Retinal pigment epithelial cell (primary cell): Measurements from ENCODE around the gene KRTAP10-7.
"Not testable (repeated sequence)": the region's sequence is repeated elsewhere in the genome, so short reads cannot be mapped to it uniquely, and the experiment has no call there.

Experiments
- DNase-seq: peaks from one replicate; pipeline ENCODE4 v3.0.0-alpha.2; 2010; ENCODE audit warnings: low read depth
- H3K4me3 ChIP-seq: 2 replicates; pipeline ENCODE4 v1.5.1; 2011; ENCODE audit warnings: mild to moderate bottlenecking, low read length, control low read depth, moderate library complexity
- CTCF ChIP-seq: conservative IDR thresholded peaks from 2 replicates; pipeline ENCODE4 v1.5.1; 2011; ENCODE audit warnings: low read depth, low read length, control low read depth, inconsistent platforms

KRTAP10-7 gene

GRCh38 chr21:44639331-44639655 is 38.9 kb downstream of the KRTAP10-7 start:
- TF ChIP-seq CTCF = no peak
- no peak overlapping the region for H3K4me3 ChIP-seq
- no peak for DNase-seq

GRCh38 chr21:44640761-44641160 is 40.4 kb downstream of the KRTAP10-7 start:
- DNase-seq = no peak
- TF ChIP-seq CTCF = no peak
- no peak overlapping the region for H3K4me3 ChIP-seq

GRCh38 chr21:44643741-44644310 is 43.4 kb downstream of the KRTAP10-7 start:
- H3K4me3 ChIP-seq = no peak overlapping the region
- TF ChIP-seq CTCF = no peak
- DNase-seq = no peak

- DNase-seq = no peak
- TF ChIP-seq CTCF = no peak
- no peak overlapping the region for H3K4me3 ChIP-seq
Observed at GRCh38 chr21:44644878-44645277, 44.5 kb downstream of the KRTAP10-7 start.

GRCh38 chr21:44646366-44647221 is 46.2 kb downstream of the KRTAP10-7 start, which contains the start of gene KRTAP10-11:
Gene KRTAP10-11, plus strand, starts transcription at chr21:44646414. Its CDS starts 45 bp downstream, at chr21:44646459.
- not testable (repeated sequence) for H3K4me3 ChIP-seq, DNase-seq

- H3K4me3 ChIP-seq = no peak overlapping the region
- DNase-seq = no peak
- no peak for TF ChIP-seq CTCF
Observed at GRCh38 chr21:44647222-44647552, 46.8 kb downstream of the KRTAP10-7 start.

GRCh38 chr21:44648557-44649311 is 48.3 kb downstream of the KRTAP10-7 start:
- DNase-seq = no peak
- no peak for TF ChIP-seq CTCF
- H3K4me3 ChIP-seq = no peak overlapping the region
